Colonic mucosa (tissue), 4 donors: Measurements from ENCODE around the gene MESD. TPM values are rescaled to one million over a fixed set of nuclear protein-coding genes. Genes with fewer than 3 reads are reported as not detected.

Source experiments
- DNase-seq: peaks from one replicate; pipeline ENCODE4 v3.0.0-alpha.2; 2020
- H3K27ac ChIP-seq: fragments of 200-600 bp; one replicate; pipeline ENCODE4 v1.8.0; 2021
- H3K27me3 ChIP-seq: fragments of 200-600 bp; one replicate; pipeline ENCODE4 v1.8.0; 2021
- H3K36me3 ChIP-seq: fragments of 200-600 bp; one replicate; pipeline ENCODE4 v1.8.0; 2021
- H3K4me1 ChIP-seq: fragments of 200-600 bp; one replicate; pipeline ENCODE4 v1.8.0; 2021; ENCODE audit warnings: mild to moderate bottlenecking
- H3K4me3 ChIP-seq: fragments of 200-600 bp; one replicate; pipeline ENCODE4 v1.8.0; 2021
- H3K9ac ChIP-seq, 2 donors: one replicate each; pipeline ENCODE4 v1.7.0; 2013; ENCODE audit warnings: control low read depth in 2 of 2, low read depth in 2 of 2, low read length in 2 of 2
- H3K9me3 ChIP-seq: fragments of 200-600 bp; one replicate; pipeline ENCODE4 v1.8.0; 2021
- intact Hi-C: fragments of 100-400 bp; cut with DNase I; formaldehyde crosslinking; loops from one replicate; pipeline ENCODE4 v1.14.1; 2022
- total RNA-seq, 2 donors: library from RNA; stranded (reverse); fragmentation: NEBNext Ultra II Directional in 1 of 2; extraction: Animal tissue kit (Norgen Biotek cat#: 25700) in 1 of 2; gene quantifications; one replicate each; pipeline ENCODE4 v1.2.1, GENCODE V29; 2021
- TF ChIP-seq, protein P1 (sequence below): fragments of 200-600 bp; IDR thresholded peaks from one replicate; pipeline ENCODE4 v1.8.0; 2022; ENCODE audit warnings: antibody characterized with exemption, mild to moderate bottlenecking
- donor health status: healthy.
- donor health status: DM: no; HTN: no; CAD: no.
- donor health status: DM: no; HTN: no; CAD: no.

The MESD gene
- total RNA-seq, 2 donors from 2014 or later = 20.4 to 26.1 TPM

- peaks cover 5% of the 10 kb centered on the region for H3K36me3 ChIP-seq
- peaks cover under 1% of the 10 kb centered on the region for H3K4me1 ChIP-seq
- intact Hi-C loops = no loop called here
Measured at GRCh38 chr15:80982839-80983238, 6.8 kb downstream of the MESD start.

GRCh38 chr15:80982205-80982604 is 7.4 kb downstream of the MESD start:
- TF ChIP-seq, protein P1, sequence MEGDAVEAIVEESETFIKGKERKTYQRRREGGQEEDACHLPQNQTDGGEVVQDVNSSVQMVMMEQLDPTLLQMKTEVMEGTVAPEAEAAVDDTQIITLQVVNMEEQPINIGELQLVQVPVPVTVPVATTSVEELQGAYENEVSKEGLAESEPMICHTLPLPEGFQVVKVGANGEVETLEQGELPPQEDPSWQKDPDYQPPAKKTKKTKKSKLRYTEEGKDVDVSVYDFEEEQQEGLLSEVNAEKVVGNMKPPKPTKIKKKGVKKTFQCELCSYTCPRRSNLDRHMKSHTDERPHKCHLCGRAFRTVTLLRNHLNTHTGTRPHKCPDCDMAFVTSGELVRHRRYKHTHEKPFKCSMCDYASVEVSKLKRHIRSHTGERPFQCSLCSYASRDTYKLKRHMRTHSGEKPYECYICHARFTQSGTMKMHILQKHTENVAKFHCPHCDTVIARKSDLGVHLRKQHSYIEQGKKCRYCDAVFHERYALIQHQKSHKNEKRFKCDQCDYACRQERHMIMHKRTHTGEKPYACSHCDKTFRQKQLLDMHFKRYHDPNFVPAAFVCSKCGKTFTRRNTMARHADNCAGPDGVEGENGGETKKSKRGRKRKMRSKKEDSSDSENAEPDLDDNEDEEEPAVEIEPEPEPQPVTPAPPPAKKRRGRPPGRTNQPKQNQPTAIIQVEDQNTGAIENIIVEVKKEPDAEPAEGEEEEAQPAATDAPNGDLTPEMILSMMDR = no peak
- no peak for DNase-seq
- H3K4me3 ChIP-seq = no peak overlapping the region
- no peak overlapping the region for H3K27ac ChIP-seq
- H3K4me1 ChIP-seq = no peaks in the 10 kb centered on the region
- no peaks in the 10 kb centered on the region for H3K27me3 ChIP-seq
- no peak overlapping the region for H3K9ac ChIP-seq
- H3K9me3 ChIP-seq = no peaks in the 10 kb centered on the region
- intact Hi-C loops = no loop called here
- peaks cover 5% of the 10 kb centered on the region for H3K36me3 ChIP-seq

More at GRCh38 chr15:80982839-80983238, 6.8 kb downstream of the MESD start:
- Histone ChIP-seq H3K4me3 (no peak overlapping the region), H3K9me3 (no peaks in the 10 kb centered on the region), H3K9ac (no peak overlapping the region), H3K27ac (no peak overlapping the region), H3K27me3 (no peaks in the 10 kb centered on the region)
- DNase-seq = no peak
- TF ChIP-seq, protein P1 = no peak

DNA sequence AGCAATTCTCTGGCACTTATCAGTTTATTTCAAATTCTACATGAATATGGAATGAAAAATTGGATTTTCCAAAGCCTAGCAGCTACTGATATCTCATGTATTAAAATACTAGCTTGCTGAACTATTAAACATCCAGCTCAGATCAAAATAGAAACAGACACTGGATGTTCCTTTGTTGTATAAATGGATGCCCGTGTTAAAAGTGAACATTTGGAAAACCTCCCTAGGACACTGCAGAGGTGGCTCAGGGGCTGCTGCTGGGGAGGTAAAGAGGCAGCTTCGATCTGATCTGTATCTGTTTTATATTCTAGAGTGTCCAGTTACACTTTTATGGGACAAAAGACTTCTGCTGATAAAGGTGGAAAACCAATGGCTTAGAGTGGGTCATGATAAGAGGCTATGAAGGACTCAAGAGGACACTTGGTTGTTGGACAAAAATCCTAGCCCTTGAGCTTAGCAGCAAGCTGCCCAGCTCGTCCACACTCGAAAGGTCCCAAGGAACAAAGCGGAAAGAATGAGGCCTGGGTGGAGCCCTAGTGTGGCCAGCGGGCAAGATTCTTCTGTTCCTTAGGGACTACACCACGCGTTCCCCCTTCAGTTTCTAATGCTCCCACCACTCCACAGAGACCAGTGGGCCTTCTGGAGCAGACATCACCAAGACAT is 9.9 kb downstream of the MESD start:
- intact Hi-C loops = loop anchor here (10.0 kb wide), 1 partner anchor 125 kb away; no protein-coding TSS in a partner anchor
- Histone ChIP-seq H3K36me3 (peaks cover 5% of the 10 kb centered on the region), H3K9ac (no peak overlapping the region), H3K9me3 (no peaks in the 10 kb centered on the region), H3K4me3 (no peak overlapping the region), H3K27me3 (no peaks in the 10 kb centered on the region), H3K27ac (no peak overlapping the region), H3K4me1 (no peaks in the 10 kb centered on the region)
- DNase-seq = no peak
- TF ChIP-seq, protein P1 = no peak

GRCh38 chr15:80978685-80979329 is 10.8 kb downstream of the MESD start:
- intact Hi-C loops = loop anchor here (10.0 kb wide), 1 partner anchor 126 kb away; no protein-coding TSS in a partner anchor
- TF ChIP-seq, protein P1 = no peak
- no peak for DNase-seq
- H3K36me3 ChIP-seq = peaks cover 5% of the 10 kb centered on the region
- H3K4me1 ChIP-seq = no peaks in the 10 kb centered on the region
- no peaks in the 10 kb centered on the region for H3K9me3 ChIP-seq
- no peaks in the 10 kb centered on the region for H3K27me3 ChIP-seq
- no peak overlapping the region for H3K27ac ChIP-seq
- no peak overlapping the region for H3K9ac ChIP-seq
- no peak overlapping the region for H3K4me3 ChIP-seq

DNA sequence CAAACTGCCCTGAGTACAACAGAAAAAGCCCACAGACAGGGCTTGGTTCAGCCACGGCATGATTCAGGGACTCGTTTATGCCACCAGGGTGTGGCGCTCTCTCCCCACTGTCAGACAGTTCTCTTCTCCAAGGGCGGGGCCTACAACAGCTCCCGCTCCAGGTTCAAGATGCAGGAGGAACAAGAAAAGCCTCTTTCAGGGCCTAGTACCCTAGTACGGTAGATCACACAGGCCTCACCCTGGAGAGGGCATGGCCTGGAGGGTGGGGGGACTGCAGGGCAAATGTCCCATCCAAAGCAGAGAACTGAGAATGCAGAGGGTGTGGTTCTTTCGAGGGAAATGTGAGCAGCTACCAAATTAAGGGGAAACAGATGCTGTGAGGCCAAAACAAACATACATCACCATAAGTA is 12.0 kb downstream of the MESD start:
- Histone ChIP-seq H3K36me3 (peaks cover 5% of the 10 kb centered on the region), H3K9ac (no peak overlapping the region), H3K27me3 (no peaks in the 10 kb centered on the region), H3K4me1 (no peaks in the 10 kb centered on the region), H3K4me3 (no peak overlapping the region), H3K9me3 (no peaks in the 10 kb centered on the region), H3K27ac (no peak overlapping the region)
- intact Hi-C loops = loop anchor here (10.0 kb wide), 1 partner anchor 127 kb away; no protein-coding TSS in a partner anchor
- peak; percentile 78 for DNase-seq
- TF ChIP-seq, protein P1 = peak; percentile 52
